Omental fat pad (tissue), 4 donors: ENCODE data around the gene RASSF5. TPM values are rescaled to one million over a fixed set of nuclear protein-coding genes. Genes with fewer than 3 reads are reported as not detected.

ENCODE experiments used
- ATAC-seq: fragments of 150-250 bp; one replicate; pipeline ENCODE4 v1.9.1; 2016; ENCODE audit warnings: mild to moderate bottlenecking, moderate library complexity; ENCODE audit not compliant: low FRiP score
- DNase-seq: peaks from one replicate; pipeline ENCODE4 v3.0.0-alpha.2; 2019; ENCODE audit warnings: low spot score
- CTCF ChIP-seq, 3 donors: fragments of 450-650 bp; IDR thresholded peaks; one replicate each; pipeline ENCODE4 v1.5.1; 2016 to 2017; ENCODE audit warnings: antibody characterized with exemption in 3 of 3, mild to moderate bottlenecking in 3 of 3, moderate library complexity in 2 of 3
- total RNA-seq, 4 donors: library from RNA; depleted of rRNA; stranded (reverse); fragments of >200 nt; gene quantifications; one replicate each; pipeline ENCODE4 v1.1.0, GENCODE V29; 2016

The RASSF5 gene
- total RNA-seq, 4 donors from 2014 or later: 9.7 to 16.1 (median 10.8) TPM

GRCh38 chr1:206566999-206567398 lies 59.7 kb downstream of the RASSF5 start:
- ATAC-seq: no peak
- no peak for TF ChIP-seq CTCF (IDR thresholded peaks at IDR 0.05)
- no peak for DNase-seq

- DNase-seq (no peak), ATAC-seq (peak; percentile 45)
- no peak for TF ChIP-seq CTCF (IDR thresholded peaks at IDR 0.05)
Measured at GRCh38 chr1:206568256-206568655, 60.9 kb downstream of the RASSF5 start.

GRCh38 chr1:206568779-206569352 lies 61.5 kb downstream of the RASSF5 start:
- DNase-seq (no peak), ATAC-seq (no peak)
- TF ChIP-seq CTCF (IDR thresholded peaks at IDR 0.05): no peak

- no peak for DNase-seq
- no peak for TF ChIP-seq CTCF (IDR thresholded peaks at IDR 0.05)
- no peak for ATAC-seq
Measured at GRCh38 chr1:206569556-206569955, 62.2 kb downstream of the RASSF5 start.

GRCh38 chr1:206570529-206570928 lies 63.2 kb downstream of the RASSF5 start:
- DNase-seq (no peak), ATAC-seq (no peak)
- TF ChIP-seq CTCF (IDR thresholded peaks at IDR 0.05): no peak

GRCh38 chr1:206572835-206573234 lies 65.5 kb downstream of the RASSF5 start:
- TF ChIP-seq CTCF (IDR thresholded peaks at IDR 0.05): no peak
- no peak for ATAC-seq
- DNase-seq: no peak

GRCh38 chr1:206573319-206573718 lies 66.0 kb downstream of the RASSF5 start:
- ATAC-seq: no peak
- TF ChIP-seq CTCF (IDR thresholded peaks at IDR 0.05): no peak
- no peak for DNase-seq
